ENCODE data around the gene CNTNAP2. TPM values are rescaled to one million over a fixed set of nuclear protein-coding genes. Genes with fewer than 3 reads are reported as not detected.

CNTNAP2 gene
- total and polyA plus RNA-seq, 11 donors: 0.01 to 2.6 (median 0.31) TPM; not detected in 3

DNA sequence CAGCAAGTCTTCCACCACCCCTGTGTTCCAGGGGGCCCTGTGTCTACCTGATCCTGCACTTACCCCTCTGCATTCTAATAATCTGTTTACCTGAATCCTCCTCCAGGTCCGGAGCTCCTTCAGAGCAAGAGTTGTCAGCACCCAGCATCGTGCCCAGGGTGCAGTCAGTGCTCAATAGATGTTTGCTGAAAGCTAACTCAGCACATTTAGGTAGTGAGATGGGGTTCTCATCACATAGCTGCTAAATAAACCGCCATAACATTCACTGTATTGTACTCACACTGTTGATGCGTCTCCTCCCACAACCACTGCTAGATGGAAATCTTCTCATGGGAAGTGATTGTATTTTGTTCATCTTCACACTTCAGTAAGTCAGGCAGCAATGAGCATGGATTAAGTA is 2097.5 kb downstream of the CNTNAP2 start:
- intact Hi-C loops (cut with DNase I): no loop called here
- H3K4me1 ChIP-seq: peaks cover 0 to 21% (median 13%) of the 10 kb centered on the region in 12 donors
- ATAC-seq (no peak), DNase-seq (no peak)
- H3K27ac ChIP-seq: no peak overlapping the region
- WGBS, 4 donors: 86 to 95% (median 92%) methylated on average over 4 of the region's 4 CpGs
- no peak for TF ChIP-seq POLR2A (IDR thresholded peaks at IDR 0.05)
- TF ChIP-seq, protein P1, sequence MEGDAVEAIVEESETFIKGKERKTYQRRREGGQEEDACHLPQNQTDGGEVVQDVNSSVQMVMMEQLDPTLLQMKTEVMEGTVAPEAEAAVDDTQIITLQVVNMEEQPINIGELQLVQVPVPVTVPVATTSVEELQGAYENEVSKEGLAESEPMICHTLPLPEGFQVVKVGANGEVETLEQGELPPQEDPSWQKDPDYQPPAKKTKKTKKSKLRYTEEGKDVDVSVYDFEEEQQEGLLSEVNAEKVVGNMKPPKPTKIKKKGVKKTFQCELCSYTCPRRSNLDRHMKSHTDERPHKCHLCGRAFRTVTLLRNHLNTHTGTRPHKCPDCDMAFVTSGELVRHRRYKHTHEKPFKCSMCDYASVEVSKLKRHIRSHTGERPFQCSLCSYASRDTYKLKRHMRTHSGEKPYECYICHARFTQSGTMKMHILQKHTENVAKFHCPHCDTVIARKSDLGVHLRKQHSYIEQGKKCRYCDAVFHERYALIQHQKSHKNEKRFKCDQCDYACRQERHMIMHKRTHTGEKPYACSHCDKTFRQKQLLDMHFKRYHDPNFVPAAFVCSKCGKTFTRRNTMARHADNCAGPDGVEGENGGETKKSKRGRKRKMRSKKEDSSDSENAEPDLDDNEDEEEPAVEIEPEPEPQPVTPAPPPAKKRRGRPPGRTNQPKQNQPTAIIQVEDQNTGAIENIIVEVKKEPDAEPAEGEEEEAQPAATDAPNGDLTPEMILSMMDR (IDR thresholded peaks at IDR 0.05): no peak
- H3K4me3 ChIP-seq: no peak overlapping the region
- no peaks in the 10 kb centered on the region for H3K36me3 ChIP-seq
- no peaks in the 10 kb centered on the region for H3K27me3 ChIP-seq
- no peaks in the 10 kb centered on the region for H3K9me3 ChIP-seq

DNA sequence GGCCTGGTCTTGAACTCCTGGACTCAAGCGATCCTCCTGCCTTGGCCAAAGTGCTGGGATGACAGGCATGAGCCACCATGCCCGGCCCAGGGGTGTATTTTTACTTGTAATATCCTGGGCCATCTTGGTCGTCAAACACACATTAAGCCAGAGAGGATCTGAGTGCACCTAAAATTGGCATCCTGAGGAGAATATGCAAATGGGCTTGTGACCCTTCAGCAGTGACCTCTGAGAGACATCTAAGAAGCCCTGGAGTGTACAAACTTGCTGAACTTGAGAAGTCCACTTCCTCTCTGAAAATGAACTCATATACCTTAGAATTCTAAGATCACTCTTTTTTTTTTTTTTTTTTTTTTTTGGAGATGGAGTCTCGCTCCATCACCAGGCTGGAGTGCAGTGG is 2102.0 kb downstream of the CNTNAP2 start:
- DNase-seq (no peak), ATAC-seq (no peak)
- H3K36me3 ChIP-seq: no peaks in the 10 kb centered on the region
- intact Hi-C loops (cut with DNase I): no loop called here
- H3K4me3 ChIP-seq: no peak overlapping the region
- TF ChIP-seq, protein P1 (IDR thresholded peaks at IDR 0.05): no peak
- TF ChIP-seq POLR2A (IDR thresholded peaks at IDR 0.05): no peak
- H3K9me3 ChIP-seq: no peaks in the 10 kb centered on the region
- peaks cover 0 to 3% (median 0%) of the 10 kb centered on the region in 9 donors for H3K27me3 ChIP-seq
- no peaks in the 10 kb centered on the region for H3K4me1 ChIP-seq
- no peak overlapping the region for H3K27ac ChIP-seq
- 88 to 92% (median 91%) methylated on average over 4 of the region's 4 CpGs for WGBS, 4 donors

DNA sequence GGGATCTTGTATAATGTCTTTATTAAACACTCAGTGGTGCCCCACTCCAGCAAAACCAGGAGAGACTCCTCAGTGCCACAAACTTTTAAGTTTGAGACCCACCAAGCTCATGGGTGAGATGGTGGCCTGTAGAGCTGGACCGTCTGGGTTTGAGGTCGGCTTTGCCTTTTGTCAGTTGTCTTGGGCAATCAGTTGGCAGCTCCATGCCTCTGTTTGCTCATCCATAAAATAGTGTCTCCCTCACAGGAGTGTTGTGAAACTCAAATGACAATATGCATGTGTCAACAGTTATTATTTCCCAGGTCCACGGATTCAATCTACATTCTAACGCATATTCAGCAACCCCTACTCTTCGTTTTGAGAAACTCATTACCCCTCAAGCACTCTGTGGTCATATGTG is 2106.1 kb downstream of the CNTNAP2 start:
- no peak for DNase-seq
- intact Hi-C loops (cut with DNase I): no loop called here
- peaks cover 0 to 3% (median 0%) of the 10 kb centered on the region in 9 donors for H3K27me3 ChIP-seq
- ATAC-seq: no peak
- H3K4me3 ChIP-seq: no peak overlapping the region
- peaks cover 0 to 7% (median 0%) of the 10 kb centered on the region in 12 donors for H3K9me3 ChIP-seq
- TF ChIP-seq, protein P1 (IDR thresholded peaks at IDR 0.05): no peak
- TF ChIP-seq POLR2A (IDR thresholded peaks at IDR 0.05): no peak
- 60 to 67% (median 66%) methylated on average over 5 of the region's 5 CpGs for WGBS, 4 donors
- H3K36me3 ChIP-seq: no peaks in the 10 kb centered on the region
- H3K4me1 ChIP-seq: no peaks in the 10 kb centered on the region
- H3K27ac ChIP-seq: no peak overlapping the region

DNA sequence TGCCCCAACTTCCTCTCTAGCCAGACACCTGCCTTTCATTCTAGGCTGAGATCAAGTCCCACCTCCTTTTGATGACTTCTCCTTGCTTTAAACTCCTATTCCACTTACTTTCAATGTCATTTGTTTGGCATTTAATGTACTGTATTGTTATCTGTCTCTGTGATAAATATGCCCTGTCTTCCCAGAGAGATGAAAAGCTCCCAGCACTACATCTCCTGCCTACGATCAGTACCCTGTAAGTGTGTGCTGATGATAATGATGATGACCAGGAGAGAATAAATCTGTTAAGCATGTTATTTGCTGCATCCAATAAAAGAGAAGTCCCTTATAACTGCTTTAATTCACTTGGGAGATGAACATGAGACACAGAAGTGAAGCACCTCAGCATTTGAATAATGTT is 2106.6 kb downstream of the CNTNAP2 start:
- Histone ChIP-seq H3K9me3 (peaks cover 0 to 7% (median 0%) of the 10 kb centered on the region in 12 donors), H3K27me3 (peaks cover 0 to 3% (median 0%) of the 10 kb centered on the region in 9 donors), H3K4me1 (no peaks in the 10 kb centered on the region), H3K4me3 (no peak overlapping the region), H3K36me3 (no peaks in the 10 kb centered on the region), H3K27ac (no peak overlapping the region)
- DNase-seq: no peak
- intact Hi-C loops (cut with DNase I): no loop called here
- TF ChIP-seq, protein P1 (IDR thresholded peaks at IDR 0.05): no peak
- no peak for ATAC-seq
- 69 to 91% (median 79%) methylated on average over 1 of the region's 1 CpG for WGBS, 4 donors

All from heart left ventricle (tissue), 16 donors.